HG03108 (cell line): ENCODE measurements around the gene LPCAT2.

ENCODE experiments used
- ATAC-seq: cut with Tn5 transposase; IDR thresholded peaks from one replicate; pipeline ENCODE4 v1.9.1; 2021; ENCODE audit warnings: moderate library complexity; ENCODE audit not compliant: unreplicated experiment

LPCAT2 gene

DNA sequence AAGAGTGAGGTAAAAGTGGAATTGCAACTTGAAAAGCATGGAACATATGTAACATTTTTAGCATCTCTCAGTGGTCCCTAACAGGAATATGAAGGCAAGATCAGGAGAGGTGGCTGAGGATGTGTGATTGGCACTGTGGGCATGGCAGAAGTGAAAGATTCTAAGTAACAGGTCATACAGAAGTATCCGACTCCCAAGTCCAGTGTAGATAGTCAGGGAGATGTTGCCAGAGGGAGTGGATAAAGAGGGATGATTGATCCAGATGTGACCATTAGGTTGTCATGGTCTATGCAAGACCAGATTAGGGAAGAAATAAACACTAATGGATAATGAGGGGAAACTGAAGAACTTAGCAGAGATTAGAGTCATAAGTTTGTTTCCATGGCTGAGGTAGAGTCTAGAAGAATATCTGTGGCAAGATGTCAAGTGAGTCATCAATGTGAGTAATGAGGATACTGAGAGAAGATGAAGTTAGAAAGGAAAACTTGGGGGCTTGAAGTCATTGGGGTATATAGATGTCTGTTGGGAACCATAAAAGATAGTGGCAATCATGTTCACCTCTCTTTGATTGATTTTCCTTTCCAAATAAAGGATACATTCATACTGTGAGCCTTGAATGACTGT is 33.7 kb downstream of the LPCAT2 start:
- no peak for ATAC-seq

- ATAC-seq = no peak
Measured at GRCh38 chr16:55543472-55543871, 34.6 kb downstream of the LPCAT2 start.

DNA sequence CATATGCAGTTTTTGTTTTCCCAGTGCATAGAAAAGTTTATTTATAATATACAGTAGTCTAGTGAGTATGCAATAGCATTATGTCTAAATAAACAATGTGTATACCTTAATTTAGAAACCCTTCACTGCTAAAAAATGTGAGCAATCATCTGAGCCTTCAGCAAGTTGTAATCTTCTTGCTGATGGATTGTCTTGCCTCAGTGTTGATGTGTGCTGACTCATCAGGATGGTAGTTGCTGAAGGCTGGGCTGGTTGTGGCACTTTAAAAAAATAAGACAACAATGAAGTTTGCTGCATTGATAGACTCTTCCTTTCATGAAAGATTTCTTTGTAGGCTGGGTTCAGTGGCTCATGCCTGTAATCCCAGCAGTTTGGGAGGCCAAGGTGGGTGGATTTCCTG is 43.7 kb downstream of the LPCAT2 start:
- ATAC-seq = no peak

DNA sequence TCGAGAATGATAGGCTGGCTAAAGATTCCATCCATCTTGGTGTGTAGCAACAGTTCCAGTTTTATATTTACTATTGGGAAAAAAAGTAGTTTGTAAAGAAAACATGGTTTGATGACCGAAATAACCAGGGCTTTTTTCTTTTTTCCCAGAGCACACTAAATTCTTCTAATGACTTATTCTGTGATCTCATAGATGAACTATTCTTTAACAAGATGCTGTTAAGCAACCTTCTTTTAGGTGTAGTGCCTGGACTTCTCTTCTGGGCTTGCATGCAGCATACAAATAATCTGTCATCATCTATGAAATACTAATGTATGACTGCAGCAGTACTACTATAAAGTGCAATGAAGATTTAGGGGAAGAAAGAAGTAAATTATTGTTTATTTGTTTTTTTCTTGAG is 46.6 kb downstream of the LPCAT2 start:
- ATAC-seq = no peak

- no peak for ATAC-seq
Measured at GRCh38 chr16:55557186-55557585, 48.3 kb downstream of the LPCAT2 start.

DNA sequence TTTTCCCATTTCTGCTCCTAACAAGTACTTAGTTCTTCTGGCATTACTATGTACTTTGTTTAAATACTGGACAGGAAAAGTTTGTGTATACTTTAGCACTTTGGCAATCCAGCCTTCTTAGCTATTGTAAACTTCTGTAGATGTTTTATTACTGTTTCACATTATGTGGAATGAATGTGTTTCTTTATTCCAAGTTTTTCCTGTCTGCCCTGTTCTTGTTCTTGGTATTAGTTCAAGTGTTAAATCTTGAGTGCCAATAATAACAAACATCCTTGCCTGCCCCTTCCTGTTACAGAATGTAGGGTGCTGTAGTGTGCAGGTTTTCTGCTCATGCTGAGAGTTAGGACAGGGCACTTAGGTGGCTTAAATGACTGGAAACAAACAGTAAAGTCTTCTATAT is 50.4 kb downstream of the LPCAT2 start:
- no peak for ATAC-seq

GRCh38 chr16:55559933-55560516 is 51.2 kb downstream of the LPCAT2 start:
- ATAC-seq = no peak

- no peak for ATAC-seq
Measured at GRCh38 chr16:55561319-55561848, 52.5 kb downstream of the LPCAT2 start.

DNA sequence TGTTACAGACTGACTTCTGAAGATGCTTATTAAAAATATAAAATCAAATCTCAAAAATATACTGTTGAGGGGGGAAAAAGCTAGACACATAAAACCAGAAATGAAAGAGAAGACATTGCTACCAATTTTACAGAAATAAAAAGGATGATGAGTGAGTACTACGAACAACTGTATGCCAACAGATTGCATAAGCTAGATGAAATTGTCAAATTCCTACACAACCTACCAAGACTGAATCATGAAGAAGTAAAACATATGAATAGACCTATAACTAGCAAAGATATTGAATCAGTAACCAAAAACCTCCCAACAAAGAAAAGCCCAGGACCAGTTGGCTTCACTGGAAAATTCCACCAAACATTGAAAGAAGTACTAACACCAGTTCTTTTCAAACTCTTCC is 54.1 kb downstream of the LPCAT2 start:
- ATAC-seq = no peak

- no peak for ATAC-seq
Measured at GRCh38 chr16:55563797-55564196, 54.9 kb downstream of the LPCAT2 start.

DNA sequence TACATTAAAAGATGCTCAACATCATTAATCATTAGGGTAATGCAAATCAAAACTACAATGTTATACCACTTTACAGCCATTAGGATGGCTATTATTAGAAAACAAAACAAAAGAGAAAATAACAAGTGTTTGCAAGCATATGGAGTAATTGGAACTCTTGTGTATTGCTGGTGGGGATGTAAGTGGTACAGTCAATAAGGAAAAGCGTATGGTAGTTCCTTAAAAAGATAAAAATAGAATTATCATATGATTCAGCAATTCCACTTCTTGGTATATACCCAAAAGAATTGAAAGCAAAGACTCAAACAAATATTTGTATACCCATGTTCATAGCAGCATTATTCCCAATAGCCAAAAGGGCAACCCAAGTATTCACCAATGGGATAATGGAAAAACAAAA is 56.2 kb downstream of the LPCAT2 start:
- no peak for ATAC-seq

- ATAC-seq = no peak
Measured at GRCh38 chr16:55566432-55567175, 57.7 kb downstream of the LPCAT2 start, which contains the start of gene CAPNS2. Gene CAPNS2, plus strand, starts transcription at chr16:55566684. Its CDS starts 73 bp downstream, at chr16:55566757.

DNA sequence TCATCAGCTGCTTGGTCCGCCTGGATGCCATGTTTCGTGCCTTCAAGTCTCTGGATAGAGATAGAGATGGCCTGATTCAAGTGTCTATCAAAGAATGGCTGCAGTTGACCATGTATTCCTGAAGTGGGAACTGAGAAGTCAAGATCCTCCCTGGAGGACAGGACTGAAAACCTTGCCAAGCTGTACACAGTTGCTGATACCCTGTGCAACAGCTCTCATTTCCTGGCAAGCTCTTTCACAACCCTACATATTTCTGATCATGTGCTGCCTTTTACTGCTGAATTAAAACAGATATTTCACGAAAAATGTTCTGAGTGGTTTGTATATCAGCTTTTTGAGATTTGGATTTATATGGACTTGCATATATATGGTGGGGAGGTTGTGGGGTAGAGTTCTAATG is 58.5 kb downstream of the LPCAT2 start:
- no peak for ATAC-seq

GRCh38 chr16:55568207-55568606 is 59.3 kb downstream of the LPCAT2 start:
- no peak for ATAC-seq

DNA sequence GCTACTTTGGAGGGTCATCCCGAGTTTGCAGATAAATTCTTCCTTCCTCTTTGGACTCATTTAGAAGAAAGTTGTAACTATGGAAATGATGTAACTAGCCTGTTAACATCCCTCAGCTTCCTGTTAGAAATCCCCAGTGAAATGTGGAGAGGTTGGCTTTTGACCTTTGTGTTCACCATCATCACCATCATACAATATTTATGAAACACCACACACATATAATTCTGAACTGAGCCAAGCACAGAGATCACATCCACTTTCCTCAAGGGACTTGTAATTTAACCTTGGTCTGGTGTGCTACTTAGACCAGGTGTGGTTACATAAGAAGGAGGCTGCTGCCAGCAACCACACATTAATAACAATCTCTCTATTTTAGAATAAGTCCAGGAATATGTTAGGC is 60.2 kb downstream of the LPCAT2 start:
- ATAC-seq = no peak

- no peak for ATAC-seq
Measured at GRCh38 chr16:55570159-55570558, 61.3 kb downstream of the LPCAT2 start.

DNA sequence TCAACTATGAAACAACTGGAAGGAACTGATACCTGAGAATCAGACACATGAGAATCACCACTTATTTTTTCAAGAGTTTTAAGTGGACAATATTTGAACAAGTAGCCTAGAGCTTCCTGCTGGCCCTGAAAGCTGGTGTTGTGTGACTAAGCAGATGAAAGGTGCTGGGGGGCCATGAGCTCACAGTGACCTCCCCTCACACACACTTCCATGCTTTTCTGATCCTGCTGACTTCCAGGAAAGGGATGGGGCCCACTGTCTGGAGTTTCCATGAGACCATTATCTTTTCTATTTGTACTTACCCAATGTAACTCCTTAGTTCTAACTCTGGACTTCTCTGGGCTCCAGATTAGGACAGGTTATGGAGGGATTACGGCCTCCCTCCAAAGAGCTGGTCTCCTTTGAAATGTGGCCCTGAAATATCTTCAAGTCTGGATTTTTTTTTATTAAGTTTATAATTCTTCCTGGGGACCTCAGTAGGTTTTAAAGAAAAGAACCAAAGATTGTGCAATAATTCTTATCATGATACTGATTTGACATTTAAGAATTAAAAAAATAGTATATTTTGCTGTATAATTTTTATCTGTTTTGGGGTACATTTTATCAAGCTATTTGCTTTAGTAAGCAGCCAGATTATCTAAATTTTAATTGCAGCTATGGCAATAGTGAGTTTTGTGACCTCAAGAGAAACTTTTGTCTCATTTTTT is 62.5 kb downstream of the LPCAT2 start:
- ATAC-seq = no peak

- ATAC-seq = no peak
Measured at GRCh38 chr16:55572439-55572838, 63.6 kb downstream of the LPCAT2 start.

DNA sequence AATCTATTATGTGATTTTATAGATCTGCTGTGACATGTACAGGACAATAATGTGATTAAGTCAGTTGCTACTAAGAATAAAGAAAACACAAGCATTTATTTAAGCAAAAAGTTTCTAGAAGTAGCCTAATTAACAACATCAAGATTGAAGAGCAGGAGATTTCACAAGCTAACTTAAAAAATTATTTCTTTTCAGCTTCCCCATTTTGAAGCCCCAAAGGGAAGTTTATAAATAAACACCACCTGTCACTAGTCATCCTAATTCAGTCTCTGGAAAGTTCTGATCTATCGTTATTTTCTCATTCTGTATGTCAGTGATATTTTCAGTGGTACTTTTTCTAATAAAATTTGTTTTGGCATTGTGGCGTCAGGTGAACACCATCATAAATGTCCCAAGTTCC is 65.9 kb downstream of the LPCAT2 start:
- no peak for ATAC-seq

DNA sequence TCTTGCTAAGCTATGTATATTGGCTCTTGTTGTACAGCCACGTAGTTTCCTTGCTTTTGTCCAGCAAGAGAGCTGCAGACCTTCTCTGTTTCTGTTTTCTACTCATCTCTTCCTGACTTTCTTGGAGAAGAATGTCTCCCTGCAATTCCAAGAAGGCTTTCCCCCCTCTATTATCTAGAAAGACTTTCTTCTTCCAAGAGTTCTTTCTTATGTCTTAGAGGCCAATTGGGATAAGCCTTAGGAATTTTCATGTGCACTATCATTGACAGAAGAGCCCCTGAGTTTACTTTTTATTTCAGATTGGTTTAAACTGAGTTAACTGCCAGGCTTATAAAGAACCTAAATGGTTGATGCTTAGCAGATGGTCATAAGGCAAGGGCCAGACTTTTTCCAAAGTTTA is 66.6 kb downstream of the LPCAT2 start:
- ATAC-seq = no peak

DNA sequence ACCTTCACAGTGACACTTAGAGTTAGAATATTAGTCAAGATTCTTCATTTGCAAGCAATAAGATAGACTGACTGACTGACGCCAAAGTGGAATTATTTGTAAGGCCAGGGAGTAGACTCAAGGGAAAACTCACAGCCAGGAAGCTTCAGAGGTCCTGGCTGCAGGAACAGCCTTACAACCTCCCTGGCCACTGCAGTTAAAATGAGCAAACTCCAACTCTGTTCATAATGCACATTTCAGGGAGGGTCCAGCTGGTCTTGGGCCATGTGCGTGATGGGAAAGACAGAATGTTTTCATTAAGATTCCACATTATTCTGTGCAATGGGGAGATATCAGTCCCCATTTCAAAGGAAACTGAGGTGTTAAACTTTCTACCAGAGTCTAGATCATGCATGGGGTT is 67.5 kb downstream of the LPCAT2 start:
- no peak for ATAC-seq
